Ovary (tissue), 9 donors: ENCODE measurements around the gene KIAA1755. TPM values are rescaled to one million over a fixed set of nuclear protein-coding genes. Genes with fewer than 3 reads are reported as not detected.

Experiments used
- DNase-seq, 5 donors: peaks; one replicate each; pipeline ENCODE4 v3.0.0-alpha.2; 2019 to 2020
- H3K27ac ChIP-seq, 2 donors: fragments of 200-600 bp; one replicate each; pipeline versions ENCODE4 v1.5.1 to v1.8.0; 2019 to 2022
- H3K27me3 ChIP-seq: fragments of 200-600 bp; one replicate; pipeline ENCODE4 v1.8.0; 2022
- H3K36me3 ChIP-seq: fragments of 200-600 bp; sonication (generic); one replicate; pipeline ENCODE4 v1.5.1; 2019
- H3K4me1 ChIP-seq: one replicate; pipeline ENCODE4 v1.8.1; 2013; ENCODE audit warnings: mild to moderate bottlenecking, moderate library complexity; ENCODE audit not compliant: insufficient read depth
- H3K4me3 ChIP-seq: fragments of 200-600 bp; sonication (generic); one replicate; pipeline ENCODE4 v1.5.1; 2017
- H3K9me3 ChIP-seq, 2 donors: fragments of 200-600 bp in 1 of 2; sonication (generic) in 1 of 2; one replicate each; pipeline versions ENCODE4 v1.5.1 to v1.8.1; 2013 to 2019; ENCODE audit warnings: mild to moderate bottlenecking in 1 of 2, moderate library complexity in 1 of 2
- CTCF ChIP-seq, 3 donors: fragments of 450-650 bp in 2 of 3; fragments of 200-600 bp in 1 of 3; IDR thresholded peaks; one replicate each; pipeline versions ENCODE4 v1.5.1 to v1.8.0; 2016 to 2022; ENCODE audit warnings: antibody characterized with exemption in 3 of 3, mild to moderate bottlenecking in 1 of 3
- EP300 ChIP-seq: sonication (generic); formaldehyde crosslinking; IDR thresholded peaks from one replicate; pipeline ENCODE4 v1.6.1; 2017; ENCODE audit warnings: antibody characterized with exemption
- POLR2A ChIP-seq: fragments of 450-650 bp; IDR thresholded peaks from one replicate; pipeline ENCODE4 v1.6.1; 2017; ENCODE audit warnings: antibody characterized with exemption, mild to moderate bottlenecking, moderate library complexity
- WGBS, 3 donors: extraction: QIAGEN DNeasy Blood & Tissue Kit in 1 of 3; methylation state at CpG; one replicate each; pipeline versions ENCODE4 v1.1.5 to v1.1.7; 2013 to 2017; 5-methylcytosine and 5-hydroxymethylcytosine counted together
- intact Hi-C, 4 donors: fragments of 100-400 bp; cut with DNase I; formaldehyde crosslinking; loops; one replicate each; pipeline versions ENCODE4 v1.11.0 to v1.15.1; 2022 to 2023
- polyA plus RNA-seq, 2 donors: library from polyadenylated mRNA; stranded (reverse); fragments of 200-250 nt in 1 of 2; fragments of 350-450 nt in 1 of 2; fragmentation: Illumina TruSeq in 1 of 2; extraction: RNeasy Lipid Tissue Mini Kit (QIAGEN cat#74804) in 1 of 2; gene quantifications; one replicate each; pipeline ENCODE4 v1.2.3, GENCODE V29; 2013 to 2014
- total RNA-seq, 7 donors: library from RNA; depleted of rRNA in 2 of 7; stranded (reverse); fragments of >200 nt in 2 of 7; fragmentation: NEBNext Ultra II Directional in 3 of 7; extraction: Animal tissue kit (Norgen Biotek cat#: 25700) in 3 of 7; gene quantifications; one replicate each; pipeline versions ENCODE4 v1.1.0 to v1.2.4, GENCODE V29; 2016 to 2023
- donor health status: DM: no; HTN: no; CAD: no; lungs with moderate emphysema.
- donor health status: DM: no; HTN: no; CAD: no.
- donor health status: Bipolar disorder and iron deficiency.
- donor health status: DM: yes; HTN: yes; CAD: no.
- donor health status: DM: no; HTN: no; CAD: no.
- donor health status: DM: yes; HTN: yes; CAD: no.

The KIAA1755 gene
- total and polyA plus RNA-seq, 9 donors: 4.4 to 29.7 (median 12.0) TPM

DNA sequence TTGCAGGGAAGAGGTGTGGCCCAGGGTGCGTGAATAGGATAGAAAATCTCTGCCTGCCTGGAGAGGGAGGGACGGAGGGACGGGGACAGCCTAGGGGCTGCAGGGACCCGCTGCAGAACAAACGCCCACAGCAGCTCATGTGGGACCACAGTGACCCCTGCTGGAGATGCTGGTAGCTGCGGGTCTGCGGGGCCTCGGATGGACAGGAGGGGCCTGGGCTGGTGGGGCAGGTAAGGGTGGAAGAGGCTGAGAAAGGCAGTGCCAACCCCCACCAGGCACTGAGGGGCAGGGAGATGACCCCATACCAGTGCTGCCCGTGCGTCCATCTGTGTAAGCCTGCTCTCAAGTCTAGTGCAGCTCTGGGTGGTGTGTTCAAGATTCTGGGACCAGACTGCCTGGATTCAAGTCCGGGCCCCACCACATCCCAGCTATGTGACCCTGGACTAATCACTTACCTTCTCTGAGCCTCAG is 39.4 kb downstream of the KIAA1755 start:
- Histone ChIP-seq H3K27ac (no peak overlapping the region), H3K36me3 (no peaks in the 10 kb centered on the region), H3K4me1 (peaks cover 2% of the 10 kb centered on the region), H3K4me3 (no peak overlapping the region), H3K27me3 (no peaks in the 10 kb centered on the region), H3K9me3 (no peaks in the 10 kb centered on the region)
- TF ChIP-seq EP300 (no peak), POLR2A (no peak), CTCF (IDR thresholded peaks at IDR 0.05) (peak; percentile 31 to 77 (median 68))
- WGBS, 3 donors: 16 to 19% (median 16%) methylated on average over 11 of the region's 11 CpGs
- peak; percentile 43 to 82 (median 69) for DNase-seq
- intact Hi-C loops: loop anchor here in 3 of 4 donors (5.0 to 10.0 kb wide), 4 partner anchors 94 to 656 kb away; no protein-coding TSS in a partner anchor

DNA sequence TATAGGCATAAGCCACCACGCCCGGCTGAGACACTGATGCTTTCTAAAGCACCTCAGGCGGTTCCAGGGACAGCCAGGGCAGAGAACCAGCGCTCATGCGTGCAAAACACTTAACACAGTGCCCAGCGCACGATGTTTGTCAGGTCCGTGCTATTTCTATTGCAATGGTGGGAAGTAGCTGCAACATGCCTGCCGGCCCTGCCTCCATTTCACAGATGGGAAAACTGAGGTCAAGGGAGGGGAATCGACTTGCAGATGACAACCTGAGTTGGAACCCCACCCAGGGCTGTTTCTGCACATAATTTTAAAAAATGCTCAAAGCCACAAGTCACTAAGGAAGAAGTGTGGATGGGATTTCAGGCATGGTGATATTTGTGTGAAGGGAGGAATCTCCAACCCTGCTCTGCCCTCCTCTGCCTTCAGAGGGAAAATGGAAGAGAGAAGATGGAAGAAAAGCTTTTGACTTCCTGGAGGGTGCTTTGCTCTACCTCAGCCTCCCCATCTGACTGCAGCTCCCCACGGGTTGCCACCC is 39.9 kb downstream of the KIAA1755 start:
- peaks cover 2% of the 10 kb centered on the region for H3K4me1 ChIP-seq
- peak in 1 of 5 donors; percentile 27 for DNase-seq
- no peaks in the 10 kb centered on the region for H3K27me3 ChIP-seq
- TF ChIP-seq EP300 (no peak), POLR2A (no peak), CTCF (IDR thresholded peaks at IDR 0.05) (no peak)
- WGBS, 3 donors: 74 to 75% (median 75%) methylated on average over 11 of the region's 11 CpGs
- no peak overlapping the region for H3K27ac ChIP-seq
- no peaks in the 10 kb centered on the region for H3K36me3 ChIP-seq
- intact Hi-C loops: loop anchor here in 3 of 4 donors (5.0 to 10.0 kb wide), 4 partner anchors 94 to 656 kb away; no protein-coding TSS in a partner anchor
- no peak overlapping the region for H3K4me3 ChIP-seq
- H3K9me3 ChIP-seq: no peaks in the 10 kb centered on the region

DNA sequence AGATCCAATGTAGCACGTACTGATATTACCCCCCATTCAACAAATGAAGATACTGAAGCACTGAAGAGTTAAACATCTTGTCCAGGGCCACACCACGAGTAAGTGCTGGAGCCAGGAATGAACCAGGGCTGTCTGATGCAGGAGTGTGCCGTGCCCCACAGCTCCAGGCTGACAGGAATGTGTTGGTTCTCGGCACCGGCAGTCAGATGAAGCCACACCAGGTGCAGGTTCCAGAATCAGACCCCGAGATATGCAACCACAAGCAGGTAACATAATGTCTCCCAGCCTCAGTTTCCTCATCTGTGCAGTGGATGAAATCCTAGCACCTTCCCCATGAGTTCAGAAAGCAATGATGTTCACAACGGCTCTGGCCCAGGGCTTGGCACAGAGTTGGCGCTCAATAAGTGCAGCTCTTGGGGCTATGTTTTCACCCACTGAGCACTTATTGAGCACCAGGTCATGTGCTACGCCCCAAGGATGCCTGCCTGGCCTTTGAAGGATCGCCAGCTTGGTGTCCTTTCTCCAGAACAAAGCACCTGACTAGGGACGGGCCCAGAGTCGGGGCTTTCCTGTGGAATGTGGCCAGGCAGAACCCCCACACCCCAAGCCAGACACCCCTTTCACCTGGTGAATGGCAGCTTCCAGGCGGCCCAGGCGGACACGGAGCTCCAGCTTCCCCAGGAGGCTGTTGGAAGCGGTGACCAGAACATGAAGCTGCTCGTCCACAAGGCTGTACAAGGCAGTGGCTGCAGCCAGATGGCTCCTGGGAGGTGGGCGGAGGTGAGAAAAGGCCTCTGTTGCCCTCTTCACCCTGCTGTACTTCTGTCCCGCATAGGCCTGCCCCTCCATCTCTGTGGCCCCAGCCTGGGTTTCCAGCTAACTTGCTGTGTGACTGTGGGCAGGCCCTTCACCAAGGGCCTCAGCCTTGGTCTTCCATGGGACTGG is 41.3 kb downstream of the KIAA1755 start:
- TF ChIP-seq EP300: no peak
- no peak for TF ChIP-seq POLR2A
- no peak for TF ChIP-seq CTCF (IDR thresholded peaks at IDR 0.05)
- no peak overlapping the region for H3K4me3 ChIP-seq
- H3K27me3 ChIP-seq: no peaks in the 10 kb centered on the region
- WGBS, 3 donors: 86 to 92% (median 88%) methylated on average over 19 of the region's 19 CpGs
- H3K27ac ChIP-seq: no peak overlapping the region
- intact Hi-C loops: loop anchor here in 3 of 4 donors (2.0 to 5.0 kb wide), 3 partner anchors 52 to 652 kb away; partner anchors contain the start of gene TGM2 (in 1 of the 3)
- DNase-seq: peak in 1 of 5 donors; percentile 29
- no peaks in the 10 kb centered on the region for H3K9me3 ChIP-seq
- H3K36me3 ChIP-seq: no peaks in the 10 kb centered on the region
- peaks cover 2% of the 10 kb centered on the region for H3K4me1 ChIP-seq

DNA sequence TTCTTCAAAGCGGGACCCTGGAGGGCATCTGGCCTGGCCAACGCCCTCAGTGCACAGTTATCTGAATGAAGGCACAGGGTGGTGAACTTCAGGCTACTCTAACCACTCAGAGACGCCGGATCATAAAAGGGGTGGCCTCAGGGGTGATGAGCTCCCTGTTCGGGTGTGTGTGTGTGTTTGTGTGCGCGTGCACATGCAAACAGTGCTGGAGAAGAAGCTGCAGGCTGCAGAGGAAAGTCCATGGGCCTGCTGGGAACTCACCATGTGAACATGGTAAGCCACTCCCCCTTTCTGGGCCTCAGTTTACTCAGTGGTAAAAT is 42.0 kb downstream of the KIAA1755 start:
- Histone ChIP-seq H3K27ac (no peak overlapping the region), H3K9me3 (no peaks in the 10 kb centered on the region), H3K4me1 (peaks cover 2% of the 10 kb centered on the region), H3K4me3 (no peak overlapping the region), H3K36me3 (no peaks in the 10 kb centered on the region), H3K27me3 (no peaks in the 10 kb centered on the region)
- DNase-seq: peak in 1 of 5 donors; percentile 25
- intact Hi-C loops: loop anchor here in 3 of 4 donors (2.0 to 5.0 kb wide), 3 partner anchors 51 to 651 kb away; partner anchors contain the start of gene TGM2 (in 1 of the 3)
- WGBS, 3 donors: 91 to 94% (median 93%) methylated on average over 7 of the region's 7 CpGs
- TF ChIP-seq EP300 (no peak), CTCF (IDR thresholded peaks at IDR 0.05) (no peak), POLR2A (no peak)
